ENCODE data around the gene GSK3A.
"Not testable (repeated sequence)": the region's sequence is repeated elsewhere in the genome, so short reads cannot be mapped to it uniquely, and the experiment has no call there.

The GSK3A gene

DNA sequence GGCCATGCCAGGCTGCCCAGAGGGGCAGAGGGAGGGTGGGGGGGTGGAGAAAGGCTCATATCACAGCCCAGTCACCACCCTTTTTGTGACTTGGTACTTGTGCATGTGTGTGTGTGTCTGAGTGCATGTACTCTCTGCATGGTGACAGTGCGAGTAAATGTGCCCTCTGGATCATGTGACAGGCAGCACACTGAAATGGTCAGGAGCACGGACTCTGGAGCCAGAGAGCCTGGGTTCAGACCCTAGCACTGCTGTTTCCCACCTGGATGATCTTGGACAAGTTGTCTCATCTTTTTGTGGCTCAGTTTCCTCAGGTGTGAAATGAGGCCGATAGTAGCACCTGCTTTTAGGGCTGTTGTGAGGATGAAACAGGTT lies 28.6 kb upstream of the GSK3A start:
- no peak for DNase-seq (ENCODE audit: extremely low read depth, low read depth)
- TF ChIP-seq CTCF (IDR thresholded peaks at IDR 0.05; ENCODE audit: low read depth, low read length), result no peak

DNA sequence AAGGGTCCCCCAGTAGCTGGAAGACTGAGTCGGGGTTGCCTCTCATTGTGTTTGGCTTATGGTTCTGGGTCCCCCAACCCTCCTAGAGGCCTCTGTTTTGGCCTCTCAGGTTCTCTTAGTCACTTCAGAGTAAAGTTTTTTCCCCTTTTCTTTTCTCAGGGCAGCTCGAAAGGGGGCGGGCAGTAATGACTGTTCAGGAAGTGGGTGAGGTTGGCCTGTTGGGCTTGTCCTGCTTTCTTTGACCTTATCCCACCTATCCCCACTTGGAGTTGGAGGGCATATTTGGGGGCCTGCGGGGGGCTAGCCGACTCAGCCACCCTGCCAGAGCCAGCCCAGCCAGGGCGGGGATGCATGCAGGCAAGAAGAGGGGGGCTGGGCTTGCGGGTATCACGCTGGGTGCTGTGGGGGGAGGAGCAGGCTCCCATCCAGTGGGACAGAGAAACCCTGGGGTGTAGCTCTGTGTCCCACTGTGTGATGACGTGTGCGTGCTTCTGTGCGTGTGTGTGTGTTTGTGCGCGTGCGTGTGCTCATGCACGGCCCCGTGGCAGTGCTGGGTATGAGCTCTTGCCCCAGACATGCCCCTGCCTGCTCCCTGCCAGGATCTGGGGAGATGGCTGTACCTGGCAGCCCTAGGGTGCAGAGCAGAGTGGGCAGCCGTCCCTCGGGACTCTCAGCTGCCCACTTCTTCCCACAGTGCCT lies 28.1 kb upstream of the GSK3A start:
- no peak for TF ChIP-seq CTCF (IDR thresholded peaks at IDR 0.05; ENCODE audit: low read depth, low read length)
- peak; percentile 67 for DNase-seq (ENCODE audit: extremely low read depth, low read depth)

- TF ChIP-seq CTCF (IDR thresholded peaks at IDR 0.05; ENCODE audit: low read depth, low read length), result no peak
These were observed 27.3 kb upstream of the GSK3A start for GRCh38 chr19:42269478-42270345.

GRCh38 chr19:42268704-42269477 lies 26.5 kb upstream of the GSK3A start, which contains the start of gene CIC:
Gene CIC, plus strand, starts transcription at chr19:42269252. Its CDS starts 2,532 bp downstream, at chr19:42271784.
- no peak for TF ChIP-seq CTCF (IDR thresholded peaks at IDR 0.05; ENCODE audit: low read depth, low read length)
- DNase-seq (ENCODE audit: extremely low read depth, low read depth), result peak; percentile 100

More at GRCh38 chr19:42269478-42270345, 27.3 kb upstream of the GSK3A start:
- no peak for DNase-seq (ENCODE audit: extremely low read depth, low read depth)

DNA sequence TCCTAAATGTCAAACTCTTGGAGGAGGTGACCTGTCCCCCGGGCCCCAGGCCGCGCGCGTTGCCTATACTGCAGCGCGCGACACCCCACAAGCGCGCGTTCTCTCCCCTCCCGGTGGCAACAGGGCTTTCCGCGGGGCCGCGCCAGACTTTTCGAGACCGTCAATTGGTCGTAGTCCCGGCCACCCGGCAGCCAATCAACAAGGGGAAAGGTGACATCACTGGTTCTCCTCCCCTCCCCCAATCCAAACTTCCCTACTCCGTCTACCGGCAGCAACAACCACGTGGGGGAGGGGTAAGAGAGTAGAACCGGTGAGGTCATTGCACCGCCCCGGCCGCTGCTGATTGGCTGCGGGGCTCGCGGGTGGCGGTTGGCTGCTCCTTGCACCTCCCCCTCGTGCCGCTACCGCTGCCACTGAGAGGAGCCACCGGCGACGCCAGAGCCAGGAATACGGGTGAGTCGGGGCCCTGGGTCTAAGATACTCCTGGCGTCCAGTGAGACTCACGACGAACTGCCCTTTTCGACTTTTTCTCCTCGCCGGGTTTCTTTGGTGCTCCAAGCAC lies 25.8 kb upstream of the GSK3A start:
- TF ChIP-seq CTCF (IDR thresholded peaks at IDR 0.05; ENCODE audit: low read depth, low read length), result no peak; the same call in 1 of the 2 replicates
- DNase-seq (ENCODE audit: extremely low read depth, low read depth), result peak; percentile 99

- TF ChIP-seq CTCF (IDR thresholded peaks at IDR 0.05; ENCODE audit: low read depth, low read length), result no peak
- no peak for DNase-seq (ENCODE audit: extremely low read depth, low read depth)
These were observed 25.3 kb upstream of the GSK3A start for GRCh38 chr19:42267644-42268141.

GRCh38 chr19:42266928-42267603 lies 24.7 kb upstream of the GSK3A start:
- DNase-seq (ENCODE audit: extremely low read depth, low read depth), result not testable (repeated sequence)

DNA sequence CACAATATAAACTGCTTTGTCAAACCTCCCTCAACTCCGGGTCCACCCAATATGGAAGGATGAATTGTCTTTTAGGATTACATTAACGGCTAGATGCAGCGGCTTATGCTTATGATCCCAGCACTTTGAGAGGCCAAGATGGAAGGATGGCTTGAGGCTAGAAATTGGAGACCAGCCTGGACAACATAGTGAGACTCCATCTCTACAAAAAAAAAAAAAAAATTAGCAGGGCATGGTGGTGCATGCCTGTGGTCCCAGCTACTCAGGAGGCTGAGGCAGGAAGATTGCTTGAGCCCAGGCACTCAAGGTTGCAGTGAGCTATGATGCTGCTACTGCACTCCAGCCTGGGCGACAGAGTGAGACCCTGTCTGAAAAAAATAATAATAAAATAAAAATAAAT lies 23.7 kb upstream of the GSK3A start:
- DNase-seq (ENCODE audit: extremely low read depth, low read depth), result not testable (repeated sequence)

Data from AG09319 (cell line).